ENCODE measurements around the gene XPO4.

- TF ChIP-seq CTCF (IDR thresholded peaks at IDR 0.05): no peak
- no peak for TF ChIP-seq POLR2A (IDR thresholded peaks at IDR 0.05)
Observed at GRCh38 chr13:20729633-20730585, 172.6 kb downstream of the XPO4 start.
